NT2/D1 (cell line): ENCODE measurements around the gene NIPSNAP3A.

Source experiments
- SUZ12 ChIP-seq: IDR thresholded peaks from 2 replicates; pipeline ENCODE4 v1.6.1; 2011; ENCODE audit not compliant: insufficient read length, insufficient read depth; ENCODE audit errors: extremely low read depth
- YY1 ChIP-seq: IDR thresholded peaks from 2 replicates; pipeline ENCODE4 v1.6.1; 2011; ENCODE audit not compliant: insufficient read length, insufficient read depth
- ZNF274 ChIP-seq: IDR thresholded peaks from 2 replicates; pipeline ENCODE4 v1.6.1; 2011; ENCODE audit warnings: mild to moderate bottlenecking, low read depth, low read length

- no peak for TF ChIP-seq SUZ12
- TF ChIP-seq YY1: no peak
- TF ChIP-seq ZNF274: no peak
These were observed 1.0 kb downstream of the NIPSNAP3A start for GRCh38 chr9:104748359-104749031.
